BE2C (cell line): Measurements from ENCODE around the gene KCNQ5.

Experiments used
- DNase-seq: peaks from one replicate; pipeline ENCODE4 v3.0.0-alpha.2; 2020
- H3K27me3 ChIP-seq: fragments of 250-450 bp; sonication (Bioruptor Pico); 2 replicates; pipeline ENCODE4 v1.5.1; 2020; ENCODE audit warnings: mild to moderate bottlenecking
- H3K36me3 ChIP-seq: fragments of 250-450 bp; sonication (Bioruptor Pico); 2 replicates; pipeline ENCODE4 v1.5.1; 2020; ENCODE audit warnings: mild to moderate bottlenecking
- H3K4me1 ChIP-seq: fragments of 250-450 bp; sonication (Bioruptor Pico); 2 replicates; pipeline ENCODE4 v1.5.1; 2020
- H3K4me3 ChIP-seq: 2 replicates; pipeline ENCODE4 v1.5.1; 2011; ENCODE audit warnings: low read depth, low read length
- H3K9me3 ChIP-seq: fragments of 250-450 bp; sonication (Bioruptor Pico); 2 replicates; pipeline ENCODE4 v1.5.1; 2020
- TF ChIP-seq, protein P1 (sequence below): IDR thresholded peaks from 2 replicates; pipeline ENCODE4 v1.5.1; 2012; ENCODE audit warnings: mild to moderate bottlenecking, low read depth, low read length

Gene KCNQ5

DNA sequence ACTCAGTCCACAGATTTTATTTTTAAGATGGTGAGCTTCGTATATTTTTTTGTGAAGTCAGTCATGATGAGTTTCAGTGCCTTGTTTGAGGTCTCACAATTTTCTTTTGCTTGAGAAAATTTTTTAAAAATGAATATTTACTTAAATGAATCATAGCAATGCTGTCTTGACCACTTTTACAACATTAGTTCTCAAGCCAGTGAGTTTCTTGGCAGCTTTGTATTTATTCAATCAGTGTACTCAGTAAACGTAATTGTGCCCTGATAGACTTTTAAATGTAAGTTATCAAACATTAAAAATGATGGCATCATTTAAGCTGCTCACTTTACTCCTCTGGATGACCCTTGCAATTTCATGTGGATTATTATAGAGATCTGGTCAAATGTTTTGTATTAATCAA is 342.1 kb downstream of the KCNQ5 start:
- Histone ChIP-seq H3K27me3 (no peaks in the 10 kb centered on the region), H3K36me3 (no peaks in the 10 kb centered on the region), H3K4me1 (no peaks in the 10 kb centered on the region), H3K4me3 (no peak overlapping the region), H3K9me3 (no peaks in the 10 kb centered on the region)
- TF ChIP-seq, protein P1, sequence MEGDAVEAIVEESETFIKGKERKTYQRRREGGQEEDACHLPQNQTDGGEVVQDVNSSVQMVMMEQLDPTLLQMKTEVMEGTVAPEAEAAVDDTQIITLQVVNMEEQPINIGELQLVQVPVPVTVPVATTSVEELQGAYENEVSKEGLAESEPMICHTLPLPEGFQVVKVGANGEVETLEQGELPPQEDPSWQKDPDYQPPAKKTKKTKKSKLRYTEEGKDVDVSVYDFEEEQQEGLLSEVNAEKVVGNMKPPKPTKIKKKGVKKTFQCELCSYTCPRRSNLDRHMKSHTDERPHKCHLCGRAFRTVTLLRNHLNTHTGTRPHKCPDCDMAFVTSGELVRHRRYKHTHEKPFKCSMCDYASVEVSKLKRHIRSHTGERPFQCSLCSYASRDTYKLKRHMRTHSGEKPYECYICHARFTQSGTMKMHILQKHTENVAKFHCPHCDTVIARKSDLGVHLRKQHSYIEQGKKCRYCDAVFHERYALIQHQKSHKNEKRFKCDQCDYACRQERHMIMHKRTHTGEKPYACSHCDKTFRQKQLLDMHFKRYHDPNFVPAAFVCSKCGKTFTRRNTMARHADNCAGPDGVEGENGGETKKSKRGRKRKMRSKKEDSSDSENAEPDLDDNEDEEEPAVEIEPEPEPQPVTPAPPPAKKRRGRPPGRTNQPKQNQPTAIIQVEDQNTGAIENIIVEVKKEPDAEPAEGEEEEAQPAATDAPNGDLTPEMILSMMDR: no peak
- no peak for DNase-seq

DNA sequence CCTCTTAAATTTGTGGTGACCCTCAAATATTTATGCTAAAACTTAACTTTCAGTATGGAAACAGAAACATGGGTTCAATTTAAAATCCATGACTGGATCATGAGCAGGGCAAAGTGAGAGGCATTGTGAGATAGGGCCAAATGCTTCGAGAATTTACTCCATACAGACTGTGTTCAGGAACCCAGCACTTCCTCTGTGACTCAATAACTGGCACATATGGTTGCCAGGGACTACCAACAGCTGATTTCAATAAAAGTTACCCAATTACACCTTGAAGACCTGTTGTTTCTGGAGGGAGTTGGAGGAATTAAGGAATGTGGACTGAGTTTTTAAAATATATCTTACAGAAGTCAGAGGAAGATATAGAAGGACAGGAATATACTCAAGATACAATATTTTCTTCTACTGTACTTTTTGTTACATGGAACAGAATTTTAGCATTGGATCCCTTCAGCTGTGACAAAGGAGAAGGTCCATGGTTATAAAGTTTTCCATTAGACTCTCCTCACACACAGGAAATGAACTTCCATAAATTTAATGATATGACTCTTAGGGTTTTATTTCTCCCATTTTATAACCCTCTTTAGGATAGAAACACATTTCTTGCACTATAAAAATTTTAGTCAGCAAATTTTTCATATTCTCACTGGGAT is 344.9 kb downstream of the KCNQ5 start:
- Histone ChIP-seq H3K4me3 (no peak overlapping the region), H3K27me3 (no peaks in the 10 kb centered on the region), H3K4me1 (no peaks in the 10 kb centered on the region), H3K36me3 (no peaks in the 10 kb centered on the region), H3K9me3 (no peaks in the 10 kb centered on the region)
- DNase-seq: no peak
- TF ChIP-seq, protein P1: no peak

DNA sequence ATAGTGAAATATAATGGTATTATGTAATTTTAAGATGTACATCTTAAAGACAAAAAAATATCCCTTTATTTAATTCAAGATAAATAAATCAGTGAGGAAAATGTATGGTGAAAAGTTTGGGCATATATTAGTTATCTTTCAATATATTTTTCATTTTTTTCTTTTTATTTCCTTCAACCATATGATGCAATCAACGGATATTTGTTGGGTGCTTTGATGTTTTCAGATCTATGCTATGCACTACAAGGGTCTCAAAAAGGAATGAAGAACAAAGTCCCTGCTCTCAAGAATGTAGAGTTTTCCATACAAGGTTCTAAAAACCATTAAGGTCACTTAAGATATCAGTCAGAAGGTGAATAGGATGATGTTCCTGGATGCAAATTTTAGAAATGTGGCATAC is 345.5 kb downstream of the KCNQ5 start:
- no peak overlapping the region for H3K4me3 ChIP-seq
- TF ChIP-seq, protein P1: no peak
- no peaks in the 10 kb centered on the region for H3K36me3 ChIP-seq
- no peak for DNase-seq
- no peaks in the 10 kb centered on the region for H3K9me3 ChIP-seq
- no peaks in the 10 kb centered on the region for H3K27me3 ChIP-seq
- H3K4me1 ChIP-seq: no peaks in the 10 kb centered on the region

DNA sequence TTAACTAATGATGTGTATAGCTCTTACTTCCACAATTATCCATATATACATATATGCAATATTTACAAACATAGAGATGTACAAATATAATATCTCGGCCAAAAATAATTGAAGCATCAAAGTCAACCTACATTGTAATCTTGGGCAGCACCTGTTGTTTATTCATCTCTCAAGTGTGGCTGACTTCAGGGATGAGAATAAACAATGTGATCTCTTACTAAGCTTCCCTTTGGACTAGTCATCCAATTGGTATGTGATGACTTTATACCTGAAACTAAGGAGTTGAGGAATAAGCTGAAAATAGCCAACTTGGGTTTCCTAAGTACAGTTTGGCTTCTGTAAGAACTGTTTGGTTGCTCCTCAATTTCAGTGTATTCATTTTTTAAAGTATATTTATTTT is 346.8 kb downstream of the KCNQ5 start:
- Histone ChIP-seq H3K4me1 (no peaks in the 10 kb centered on the region), H3K4me3 (no peak overlapping the region), H3K27me3 (no peaks in the 10 kb centered on the region), H3K9me3 (no peaks in the 10 kb centered on the region), H3K36me3 (no peaks in the 10 kb centered on the region)
- DNase-seq: no peak
- TF ChIP-seq, protein P1: no peak

DNA sequence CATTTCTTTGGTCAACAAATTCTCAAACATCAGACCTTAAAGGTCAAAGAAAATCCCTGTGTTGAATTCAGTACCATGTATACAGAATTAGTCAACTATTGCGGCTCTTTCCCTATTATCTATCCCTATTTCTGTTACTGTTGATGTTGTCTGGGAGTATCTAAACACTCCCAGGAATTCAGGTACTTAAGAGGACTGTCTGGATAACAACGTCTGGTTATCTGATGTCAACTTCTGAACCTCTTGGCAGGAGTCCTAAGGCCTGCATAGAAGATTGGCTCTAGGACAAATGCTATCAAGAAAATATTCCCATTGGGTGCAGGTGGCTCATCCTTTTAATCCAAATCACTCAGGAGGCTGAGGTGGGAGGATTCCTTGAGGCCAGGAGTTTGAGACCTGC is 347.8 kb downstream of the KCNQ5 start:
- TF ChIP-seq, protein P1: no peak
- Histone ChIP-seq H3K36me3 (no peaks in the 10 kb centered on the region), H3K27me3 (no peaks in the 10 kb centered on the region), H3K4me1 (no peaks in the 10 kb centered on the region), H3K4me3 (no peak overlapping the region), H3K9me3 (no peaks in the 10 kb centered on the region)
- DNase-seq: no peak

DNA sequence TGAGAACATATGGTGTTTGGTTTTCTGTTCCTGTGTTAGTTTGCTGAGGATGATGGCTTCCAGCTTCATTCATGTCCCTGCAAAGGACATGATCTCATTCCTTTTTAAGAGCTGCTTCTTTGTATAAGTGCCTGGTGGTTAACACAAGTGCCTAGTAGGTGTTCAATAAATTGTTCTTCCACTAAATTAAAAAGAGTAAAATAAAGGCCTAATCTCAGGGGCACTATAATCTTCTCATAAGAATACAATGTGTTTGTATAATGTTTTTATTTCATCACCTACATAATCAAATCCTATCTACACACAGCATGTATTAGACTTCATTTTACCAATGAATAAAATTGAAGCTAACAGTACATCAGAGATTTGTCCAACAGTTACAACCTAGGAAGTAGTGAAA is 350.7 kb downstream of the KCNQ5 start:
- no peaks in the 10 kb centered on the region for H3K4me1 ChIP-seq
- H3K9me3 ChIP-seq: no peaks in the 10 kb centered on the region
- H3K27me3 ChIP-seq: no peaks in the 10 kb centered on the region
- TF ChIP-seq, protein P1: no peak
- no peak overlapping the region for H3K4me3 ChIP-seq
- no peaks in the 10 kb centered on the region for H3K36me3 ChIP-seq
- no peak for DNase-seq
